WTC11 (cell line): Measurements from ENCODE around the gene SRC. TPM values are rescaled to one million over a fixed set of nuclear protein-coding genes. Genes with fewer than 3 reads are reported as not detected.
A peak's percentile ranks its signal among the peaks of the same experiment; 100 is the strongest.

Experiments used
- ATAC-seq: fragments of 200-7000 bp; cut with Tn5 transposase; 2 replicates; pipeline ENCODE4 v1.10.0; 2021; ENCODE audit warnings: mild to moderate bottlenecking, moderate library complexity
- CTCF ChIA-PET: fragments of 300-600 bp; sonication (Branson Sonifier 250); formaldehyde crosslinking; loops from one replicate; lab custom pipeline; 2021; ENCODE audit warnings: antibody characterized with exemption; lab: Charles Lee
- POLR2A ChIA-PET: fragments of 350-600 bp; sonication (Branson Sonifier 250); formaldehyde crosslinking; loops from one replicate; lab custom pipeline; 2021; ENCODE audit warnings: antibody characterized with exemption; lab: Charles Lee
- DNase-seq: peaks from one replicate; pipeline ENCODE4 v3.0.0; 2021; ENCODE audit warnings: low spot score
- H3K27ac Mint-ChIP-seq: 2 replicates; pipeline ENCODE4 v1.8.0; 2021; ENCODE audit warnings: mixed read lengths
- H3K27me3 Mint-ChIP-seq: 2 replicates; pipeline ENCODE4 v1.8.0; 2021; ENCODE audit warnings: low read depth, mild to moderate bottlenecking, moderate library complexity, mixed read lengths
- H3K36me3 Mint-ChIP-seq: 2 replicates; pipeline ENCODE4 v1.8.0; 2021; ENCODE audit warnings: mixed read lengths
- H3K4me1 Mint-ChIP-seq: 2 replicates; pipeline ENCODE4 v1.8.0; 2022; ENCODE audit warnings: mixed read lengths
- H3K4me3 Mint-ChIP-seq: 2 replicates; pipeline ENCODE4 v1.8.0; 2021; ENCODE audit warnings: mild to moderate bottlenecking, moderate library complexity, mixed read lengths
- H3K9me3 Mint-ChIP-seq: 2 replicates; pipeline ENCODE4 v1.8.0; 2021; ENCODE audit warnings: mixed read lengths
- ARID4B ChIP-seq: sonication (generic); formaldehyde crosslinking; IDR thresholded peaks from 2 replicates; pipeline ENCODE4 v1.8.0; 2023; ENCODE audit warnings: missing genetic modification reagents, mild to moderate bottlenecking, borderline replicate concordance
- ATF6 ChIP-seq: sonication (generic); formaldehyde crosslinking; IDR thresholded peaks from 2 replicates; pipeline ENCODE4 v1.8.1; 2023; ENCODE audit warnings: mild to moderate bottlenecking, missing genetic modification reagents
- CBFB ChIP-seq: sonication (generic); formaldehyde crosslinking; IDR thresholded peaks from 2 replicates; pipeline ENCODE4 v1.8.1; 2022; ENCODE audit warnings: mild to moderate bottlenecking, low read depth, missing genetic modification reagents
- CREB1 ChIP-seq: sonication (generic); formaldehyde crosslinking; IDR thresholded peaks from 2 replicates; pipeline ENCODE4 v1.8.0; 2023; ENCODE audit warnings: mild to moderate bottlenecking, missing genetic modification reagents
- CREM ChIP-seq: sonication (generic); formaldehyde crosslinking; IDR thresholded peaks from 2 replicates; pipeline ENCODE4 v1.8.1; 2022; ENCODE audit warnings: mild to moderate bottlenecking, missing genetic modification reagents, moderate library complexity
- ETV6 ChIP-seq: sonication (generic); formaldehyde crosslinking; IDR thresholded peaks from 2 replicates; pipeline ENCODE4 v1.8.1; 2022; ENCODE audit warnings: mild to moderate bottlenecking, missing genetic modification reagents
- MXD4 ChIP-seq: fragments of 250-450 bp; sonication (Bioruptor Pico); IDR thresholded peaks from 2 replicates; pipeline ENCODE4 v1.8.0; 2021; ENCODE audit warnings: mild to moderate bottlenecking, moderate library complexity, borderline replicate concordance
- NR2C2 ChIP-seq: sonication (generic); formaldehyde crosslinking; IDR thresholded peaks from 2 replicates; pipeline ENCODE4 v1.8.0; 2022; ENCODE audit warnings: mild to moderate bottlenecking, missing genetic modification reagents
- NR3C1 ChIP-seq: sonication (generic); formaldehyde crosslinking; conservative IDR thresholded peaks from 2 replicates; pipeline ENCODE4 v1.8.1; 2023; ENCODE audit warnings: low read depth, mild to moderate bottlenecking, missing genetic modification reagents
- PRRX2 ChIP-seq: fragments of 250-450 bp; sonication (Bioruptor Pico); IDR thresholded peaks from 2 replicates; pipeline ENCODE4 v1.8.0; 2021; ENCODE audit warnings: mild to moderate bottlenecking
- USF2 ChIP-seq: sonication (generic); formaldehyde crosslinking; IDR thresholded peaks from 2 replicates; pipeline ENCODE4 v1.8.1; 2023; ENCODE audit warnings: mild to moderate bottlenecking, missing genetic modification reagents, moderate library complexity
- ZNF121 ChIP-seq: sonication (generic); formaldehyde crosslinking; IDR thresholded peaks from 2 replicates; pipeline ENCODE4 v1.8.0; 2023; ENCODE audit warnings: missing genetic modification reagents
- ZNF263 ChIP-seq: sonication (generic); formaldehyde crosslinking; IDR thresholded peaks from 2 replicates; pipeline ENCODE4 v1.8.1; 2022; ENCODE audit warnings: low read depth, mild to moderate bottlenecking, moderate library complexity, missing genetic modification reagents
- ZNF281 ChIP-seq: sonication (generic); formaldehyde crosslinking; IDR thresholded peaks from 2 replicates; pipeline ENCODE4 v1.8.0; 2023; ENCODE audit warnings: mild to moderate bottlenecking, missing genetic modification reagents
- ZNF423 ChIP-seq: fragments of 250-450 bp; sonication (Bioruptor Pico); IDR thresholded peaks from 2 replicates; pipeline ENCODE4 v2.1.2; 2022; ENCODE audit warnings: mild to moderate bottlenecking, moderate library complexity
- ZNF532 ChIP-seq: fragments of 250-450 bp; sonication (Bioruptor Pico); IDR thresholded peaks from 2 replicates; pipeline ENCODE4 v1.9.0; 2021; ENCODE audit warnings: mild to moderate bottlenecking, borderline replicate concordance
- ZNF671 ChIP-seq: fragments of 250-450 bp; sonication (Bioruptor Pico); IDR thresholded peaks from 2 replicates; pipeline ENCODE4 v1.8.0; 2021; ENCODE audit warnings: mild to moderate bottlenecking
- total RNA-seq: library from RNA; stranded (reverse); gene quantifications from 3 replicates; pipeline ENCODE4 v1.2.3, GENCODE V29; 2021

Gene SRC
- total RNA-seq, 1 experiment from 2014 or later = 33.3 TPM

- H3K36me3 Mint-ChIP-seq = no peaks in the 10 kb centered on the region; the same call in 1 of the 2 replicates
- ChIA-PET CTCF (interaction anchor here (0.6 to 3.0 kb wide), 9 partner anchors 10 to 187 kb away, joined by 3 to 9 read pairs (median 4); no protein-coding TSS in a partner anchor), POLR2A (interaction anchor here (0.8 kb wide), 1 partner anchor 23 kb away, joined by 3 read pairs; no protein-coding TSS in a partner anchor)
- TF ChIP-seq ARID4B (no peak), ZNF281 (CRISPR knock-in tag) (no peak), ZNF121 (CRISPR knock-in tag) (peak; percentile 79; the same call in 1 of the 2 replicates), ZNF532 (no peak)
- H3K4me3 Mint-ChIP-seq = no peak overlapping the region
- no peaks in the 10 kb centered on the region for H3K27me3 Mint-ChIP-seq
- ATAC-seq (peak; percentile 56), DNase-seq (no peak)
- peaks cover 10% of the 10 kb centered on the region for H3K4me1 Mint-ChIP-seq
- peak overlapping the region; percentile 89 for H3K27ac Mint-ChIP-seq
- H3K9me3 Mint-ChIP-seq = no peaks in the 10 kb centered on the region
These were observed 33.1 kb downstream of the SRC start for GRCh38 chr20:37378785-37379598.

- Mint-ChIP-seq H3K4me1 (peaks cover 14% of the 10 kb centered on the region), H3K27ac (no peak overlapping the region; the same call in 1 of the 2 replicates), H3K36me3 (peaks cover 4% of the 10 kb centered on the region; the same call in 1 of the 2 replicates), H3K9me3 (no peaks in the 10 kb centered on the region), H3K4me3 (no peak overlapping the region), H3K27me3 (no peaks in the 10 kb centered on the region)
- no peak for DNase-seq
- ChIA-PET CTCF (interaction anchor here (0.6 to 3.0 kb wide), 7 partner anchors 16 to 201 kb away, joined by 3 to 9 read pairs (median 3); partner anchors contain the start of genes MROH8 and RPN2), POLR2A (interaction anchor here (0.7 to 0.8 kb wide), 3 partner anchors 24 to 618 kb away, joined by 3 to 4 read pairs (median 3); no protein-coding TSS in a partner anchor)
- no peak for ATAC-seq
- no peak for TF ChIP-seq ETV6 (CRISPR knock-in tag)
- TF ChIP-seq ZNF671 = no peak
- TF ChIP-seq NR2C2 (CRISPR knock-in tag) = no peak
- TF ChIP-seq ATF6 (CRISPR knock-in tag) = no peak
- no peak for TF ChIP-seq CBFB (CRISPR knock-in tag)
- TF ChIP-seq CREM = no peak
- no peak for TF ChIP-seq MXD4 (CRISPR knock-in tag)
- TF ChIP-seq USF2 (CRISPR knock-in tag) = no peak
- no peak for TF ChIP-seq ZNF423
- no peak for TF ChIP-seq PRRX2
- TF ChIP-seq NR3C1 = no peak
- TF ChIP-seq CREB1 (CRISPR knock-in tag) = no peak
- no peak for TF ChIP-seq ZNF263 (CRISPR knock-in tag)
These were observed 34.3 kb downstream of the SRC start for GRCh38 chr20:37379967-37380828.
